ENCODE results near the gene CFHR3. TPM values are rescaled to one million over a fixed set of nuclear protein-coding genes. Genes with fewer than 3 reads are reported as not detected.

CFHR3 gene
- 0.36 TPM in 1 of 2 replicates, not detected in the other for total RNA-seq

DNA sequence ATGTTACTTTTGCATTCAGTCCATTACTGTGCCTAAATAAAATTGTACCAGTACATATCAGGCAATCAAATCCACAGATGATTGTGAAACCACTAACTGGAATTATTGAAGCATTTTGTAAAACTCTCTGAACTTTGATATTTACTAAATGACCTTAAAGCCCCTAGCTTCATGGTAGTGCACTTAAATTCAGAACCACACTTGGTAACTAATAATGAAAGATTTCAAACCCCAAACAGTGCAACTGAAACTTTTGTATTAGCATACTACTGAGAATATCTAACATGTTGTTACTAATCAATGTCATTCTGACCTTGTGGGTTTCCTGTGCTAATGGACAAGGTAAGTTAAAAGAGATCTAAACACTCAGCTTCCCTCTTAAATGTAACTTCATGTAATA, at the start of gene CFHR3:
TSS of gene CFHR3 (plus strand) at position 238 of the 400 bp plus-strand sequence. CDS start at position 285, 47 bp downstream.
- no peaks in the 10 kb centered on the region for H3K79me2 ChIP-seq (ENCODE audit: insufficient read depth, low read length)
- DNase-seq (ENCODE audit: insufficient read length, low spot score, missing footprints) = no peak
- no peaks in the 10 kb centered on the region for H4K20me1 ChIP-seq (ENCODE audit: insufficient read depth, low read length)
- no peaks in the 10 kb centered on the region for H3K27me3 ChIP-seq (ENCODE audit: insufficient read depth, low read length)
- H3K27ac ChIP-seq (ENCODE audit: low read depth, low read length) = no peak within 1 kb of the TSS
- H3K9me3 ChIP-seq (ENCODE audit: low read depth, low read length) = no peaks in the 10 kb centered on the region
- H3K4me1 ChIP-seq (ENCODE audit: insufficient read depth, low read length) = no peaks in the 10 kb centered on the region
- TF ChIP-seq, protein P1, sequence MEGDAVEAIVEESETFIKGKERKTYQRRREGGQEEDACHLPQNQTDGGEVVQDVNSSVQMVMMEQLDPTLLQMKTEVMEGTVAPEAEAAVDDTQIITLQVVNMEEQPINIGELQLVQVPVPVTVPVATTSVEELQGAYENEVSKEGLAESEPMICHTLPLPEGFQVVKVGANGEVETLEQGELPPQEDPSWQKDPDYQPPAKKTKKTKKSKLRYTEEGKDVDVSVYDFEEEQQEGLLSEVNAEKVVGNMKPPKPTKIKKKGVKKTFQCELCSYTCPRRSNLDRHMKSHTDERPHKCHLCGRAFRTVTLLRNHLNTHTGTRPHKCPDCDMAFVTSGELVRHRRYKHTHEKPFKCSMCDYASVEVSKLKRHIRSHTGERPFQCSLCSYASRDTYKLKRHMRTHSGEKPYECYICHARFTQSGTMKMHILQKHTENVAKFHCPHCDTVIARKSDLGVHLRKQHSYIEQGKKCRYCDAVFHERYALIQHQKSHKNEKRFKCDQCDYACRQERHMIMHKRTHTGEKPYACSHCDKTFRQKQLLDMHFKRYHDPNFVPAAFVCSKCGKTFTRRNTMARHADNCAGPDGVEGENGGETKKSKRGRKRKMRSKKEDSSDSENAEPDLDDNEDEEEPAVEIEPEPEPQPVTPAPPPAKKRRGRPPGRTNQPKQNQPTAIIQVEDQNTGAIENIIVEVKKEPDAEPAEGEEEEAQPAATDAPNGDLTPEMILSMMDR (IDR thresholded peaks at IDR 0.05; ENCODE audit: extremely low read depth, low read depth, low read length) = no peak
- H3K4me3 ChIP-seq (ENCODE audit: insufficient read depth, low read length) = no peak within 1 kb of the TSS
- no peak within 1 kb of the TSS for H2AFZ ChIP-seq (ENCODE audit: low read length)
- no peaks in the 10 kb centered on the region for H3K36me3 ChIP-seq (ENCODE audit: insufficient read depth, low read length)
- no peak within 1 kb of the TSS for H3K4me2 ChIP-seq (ENCODE audit: insufficient read depth, low read length)

DNA sequence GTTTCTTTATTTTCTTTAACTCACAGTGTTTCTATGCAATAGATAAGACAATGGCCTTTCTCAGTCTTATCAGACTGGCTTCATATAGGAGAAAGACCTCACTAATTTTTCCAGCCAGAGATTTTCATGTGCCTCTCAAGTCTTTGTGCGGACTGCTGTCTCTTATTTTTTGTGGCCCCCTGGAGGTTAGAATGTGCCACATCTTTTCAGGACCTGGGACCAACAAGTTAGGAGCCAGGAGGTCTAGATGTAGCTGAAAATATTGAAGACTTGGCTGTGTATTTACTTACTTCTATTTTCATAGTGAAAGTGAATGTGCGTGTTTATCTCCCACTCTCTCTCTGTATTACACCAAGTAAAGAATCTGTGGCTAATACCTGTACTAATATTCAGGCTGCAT, 42.1 kb upstream of the CFHR3 start:
- Histone ChIP-seq H4K20me1 (ENCODE audit: insufficient read depth, low read length) (no peaks in the 10 kb centered on the region), H3K36me3 (ENCODE audit: insufficient read depth, low read length) (no peaks in the 10 kb centered on the region), H3K4me2 (ENCODE audit: insufficient read depth, low read length) (no peak overlapping the region), H3K4me1 (ENCODE audit: insufficient read depth, low read length) (no peaks in the 10 kb centered on the region), H3K27ac (ENCODE audit: low read depth, low read length) (no peak overlapping the region), H3K9me3 (ENCODE audit: low read depth, low read length) (no peaks in the 10 kb centered on the region), H3K79me2 (ENCODE audit: insufficient read depth, low read length) (no peaks in the 10 kb centered on the region), H3K27me3 (ENCODE audit: insufficient read depth, low read length) (no peaks in the 10 kb centered on the region), H2AFZ (ENCODE audit: low read length) (no peak overlapping the region), H3K4me3 (ENCODE audit: insufficient read depth, low read length) (no peak overlapping the region)
- TF ChIP-seq, protein P1 (IDR thresholded peaks at IDR 0.05; ENCODE audit: extremely low read depth, low read depth, low read length) = peak; percentile 25
- no peak for DNase-seq (ENCODE audit: insufficient read length, low spot score, missing footprints)

DNA sequence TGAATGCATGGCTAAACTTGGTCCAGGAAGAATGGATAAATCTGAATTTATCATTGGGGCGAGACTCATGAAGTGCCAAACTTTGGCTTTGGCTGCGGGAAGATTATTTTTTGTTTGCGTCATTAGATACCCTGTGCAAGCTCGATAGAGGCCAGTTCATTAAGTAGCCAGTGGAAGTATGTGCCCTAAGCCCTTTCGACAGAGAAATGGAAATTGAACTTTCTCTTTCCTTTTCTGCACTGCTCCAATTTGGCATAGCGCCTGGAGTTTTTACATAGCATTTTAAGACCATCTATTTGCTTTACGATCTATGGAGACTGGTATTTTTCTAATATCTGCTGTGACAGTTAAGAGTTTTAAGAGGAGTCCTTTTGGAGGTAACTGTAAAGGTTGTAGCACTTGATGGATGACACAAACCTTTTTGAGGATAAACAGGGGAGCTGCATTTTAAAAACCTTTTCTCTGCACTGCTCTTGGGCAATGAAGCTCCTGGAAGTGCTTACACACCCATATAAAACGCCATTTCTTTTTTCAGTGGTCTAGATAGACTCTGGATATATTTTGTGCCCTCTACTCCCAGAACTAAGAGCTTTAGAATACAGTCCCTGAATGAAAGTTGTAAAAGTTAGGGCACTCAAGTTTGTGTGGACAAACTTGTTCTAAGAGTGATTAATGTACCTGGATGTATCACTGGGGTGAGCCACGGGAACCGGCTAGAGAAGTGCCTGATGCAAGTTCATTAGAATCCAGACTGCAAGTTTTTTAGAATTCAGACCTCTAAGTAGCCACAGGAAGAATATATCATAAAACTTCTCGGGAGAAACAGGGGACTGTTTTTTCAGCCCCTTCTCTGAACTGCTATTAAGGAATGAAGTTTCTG, 41.3 kb upstream of the CFHR3 start:
- H3K9me3 ChIP-seq (ENCODE audit: low read depth, low read length) = no peaks in the 10 kb centered on the region
- TF ChIP-seq, protein P1 (IDR thresholded peaks at IDR 0.05; ENCODE audit: extremely low read depth, low read depth, low read length) = no peak

DNA sequence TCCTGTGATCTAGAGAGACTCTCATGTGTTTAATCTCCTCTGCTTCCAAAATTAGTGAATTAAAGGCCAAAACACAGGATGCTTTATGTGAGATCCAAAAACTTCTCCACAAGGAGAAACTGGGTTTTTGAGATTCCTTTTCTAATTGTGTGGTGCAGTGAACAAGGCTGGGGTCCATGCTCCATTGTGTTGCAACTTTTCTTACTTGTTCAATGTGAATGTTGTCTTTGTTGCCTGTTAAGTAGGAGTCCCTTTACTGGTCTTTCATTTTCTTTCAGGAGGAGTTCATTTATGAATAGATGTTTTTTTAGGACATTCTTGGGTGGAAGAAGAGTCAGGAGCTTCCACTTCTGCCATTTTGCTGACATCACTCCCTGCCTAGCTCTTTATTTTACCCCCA, 40.6 kb upstream of the CFHR3 start:
- Histone ChIP-seq H4K20me1 (ENCODE audit: insufficient read depth, low read length) (no peaks in the 10 kb centered on the region), H2AFZ (ENCODE audit: low read length) (no peak overlapping the region), H3K4me3 (ENCODE audit: insufficient read depth, low read length) (no peak overlapping the region), H3K4me2 (ENCODE audit: insufficient read depth, low read length) (no peak overlapping the region), H3K36me3 (ENCODE audit: insufficient read depth, low read length) (peaks cover 11% of the 10 kb centered on the region), H3K9me3 (ENCODE audit: low read depth, low read length) (peaks cover 6% of the 10 kb centered on the region), H3K27me3 (ENCODE audit: insufficient read depth, low read length) (no peaks in the 10 kb centered on the region), H3K27ac (ENCODE audit: low read depth, low read length) (no peak overlapping the region), H3K79me2 (ENCODE audit: insufficient read depth, low read length) (no peaks in the 10 kb centered on the region), H3K4me1 (ENCODE audit: insufficient read depth, low read length) (no peaks in the 10 kb centered on the region)
- TF ChIP-seq, protein P1 (IDR thresholded peaks at IDR 0.05; ENCODE audit: extremely low read depth, low read depth, low read length) = no peak
- no peak for DNase-seq (ENCODE audit: insufficient read length, low spot score, missing footprints)

More for the DNA sequence above, 41.3 kb upstream of the CFHR3 start:
- Histone ChIP-seq H3K4me3 (ENCODE audit: insufficient read depth, low read length) (no peak overlapping the region), H2AFZ (ENCODE audit: low read length) (no peak overlapping the region), H3K27me3 (ENCODE audit: insufficient read depth, low read length) (no peaks in the 10 kb centered on the region), H3K36me3 (ENCODE audit: insufficient read depth, low read length) (peaks cover 5% of the 10 kb centered on the region), H3K4me1 (ENCODE audit: insufficient read depth, low read length) (no peaks in the 10 kb centered on the region), H4K20me1 (ENCODE audit: insufficient read depth, low read length) (no peaks in the 10 kb centered on the region), H3K4me2 (ENCODE audit: insufficient read depth, low read length) (no peak overlapping the region), H3K79me2 (ENCODE audit: insufficient read depth, low read length) (no peaks in the 10 kb centered on the region), H3K27ac (ENCODE audit: low read depth, low read length) (no peak overlapping the region)
- no peak for DNase-seq (ENCODE audit: insufficient read length, low spot score, missing footprints)

Data from osteoblast (primary cell).